GM12874 (cell line): Measurements from ENCODE around the gene PEX13.

Experiments used
- TF ChIP-seq, protein P1 (sequence below): IDR thresholded peaks from 2 replicates; pipeline ENCODE4 v1.5.1; 2011; ENCODE audit warnings: low read depth, mild to moderate bottlenecking, control low read depth, low read length, moderate library complexity; ENCODE audit not compliant: insufficient read depth

PEX13 gene

DNA sequence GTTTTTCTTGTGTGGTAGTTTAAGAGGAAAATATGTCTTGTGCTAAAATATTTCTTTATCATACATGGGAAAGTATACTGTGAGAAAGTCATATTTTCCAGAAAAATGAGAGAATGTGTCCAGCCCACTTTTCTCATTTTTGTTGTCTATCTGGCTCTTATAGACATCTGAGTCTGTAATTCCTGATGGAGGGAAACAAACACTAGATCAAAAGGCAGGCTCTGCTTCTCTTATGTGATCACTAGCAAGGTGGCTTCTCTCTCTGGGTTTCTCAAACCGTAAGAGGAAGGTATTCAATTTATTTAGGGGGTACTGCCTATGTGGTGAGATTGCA is 40.0 kb upstream of the PEX13 start:
- TF ChIP-seq, protein P1, sequence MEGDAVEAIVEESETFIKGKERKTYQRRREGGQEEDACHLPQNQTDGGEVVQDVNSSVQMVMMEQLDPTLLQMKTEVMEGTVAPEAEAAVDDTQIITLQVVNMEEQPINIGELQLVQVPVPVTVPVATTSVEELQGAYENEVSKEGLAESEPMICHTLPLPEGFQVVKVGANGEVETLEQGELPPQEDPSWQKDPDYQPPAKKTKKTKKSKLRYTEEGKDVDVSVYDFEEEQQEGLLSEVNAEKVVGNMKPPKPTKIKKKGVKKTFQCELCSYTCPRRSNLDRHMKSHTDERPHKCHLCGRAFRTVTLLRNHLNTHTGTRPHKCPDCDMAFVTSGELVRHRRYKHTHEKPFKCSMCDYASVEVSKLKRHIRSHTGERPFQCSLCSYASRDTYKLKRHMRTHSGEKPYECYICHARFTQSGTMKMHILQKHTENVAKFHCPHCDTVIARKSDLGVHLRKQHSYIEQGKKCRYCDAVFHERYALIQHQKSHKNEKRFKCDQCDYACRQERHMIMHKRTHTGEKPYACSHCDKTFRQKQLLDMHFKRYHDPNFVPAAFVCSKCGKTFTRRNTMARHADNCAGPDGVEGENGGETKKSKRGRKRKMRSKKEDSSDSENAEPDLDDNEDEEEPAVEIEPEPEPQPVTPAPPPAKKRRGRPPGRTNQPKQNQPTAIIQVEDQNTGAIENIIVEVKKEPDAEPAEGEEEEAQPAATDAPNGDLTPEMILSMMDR, result no peak

DNA sequence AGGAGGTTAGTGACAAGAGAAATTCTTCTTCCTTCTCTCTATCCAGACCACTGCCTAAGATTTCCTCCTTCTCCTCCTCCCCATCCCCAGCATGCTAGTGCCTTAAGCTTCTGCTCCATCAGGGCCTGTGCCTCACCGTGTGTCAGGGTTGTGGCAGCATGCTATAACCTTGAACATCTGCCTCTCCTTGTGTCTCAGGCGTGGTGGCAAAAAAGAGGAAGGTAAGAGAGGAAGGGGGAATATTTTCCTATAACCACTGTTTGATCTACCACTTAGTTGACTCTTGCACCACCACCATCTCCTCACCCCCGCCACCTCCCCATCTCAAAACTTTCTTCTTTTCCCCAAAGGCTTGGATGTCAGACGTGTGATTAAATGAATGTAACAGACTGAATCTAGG is 38.3 kb upstream of the PEX13 start:
- TF ChIP-seq, protein P1, result no peak

DNA sequence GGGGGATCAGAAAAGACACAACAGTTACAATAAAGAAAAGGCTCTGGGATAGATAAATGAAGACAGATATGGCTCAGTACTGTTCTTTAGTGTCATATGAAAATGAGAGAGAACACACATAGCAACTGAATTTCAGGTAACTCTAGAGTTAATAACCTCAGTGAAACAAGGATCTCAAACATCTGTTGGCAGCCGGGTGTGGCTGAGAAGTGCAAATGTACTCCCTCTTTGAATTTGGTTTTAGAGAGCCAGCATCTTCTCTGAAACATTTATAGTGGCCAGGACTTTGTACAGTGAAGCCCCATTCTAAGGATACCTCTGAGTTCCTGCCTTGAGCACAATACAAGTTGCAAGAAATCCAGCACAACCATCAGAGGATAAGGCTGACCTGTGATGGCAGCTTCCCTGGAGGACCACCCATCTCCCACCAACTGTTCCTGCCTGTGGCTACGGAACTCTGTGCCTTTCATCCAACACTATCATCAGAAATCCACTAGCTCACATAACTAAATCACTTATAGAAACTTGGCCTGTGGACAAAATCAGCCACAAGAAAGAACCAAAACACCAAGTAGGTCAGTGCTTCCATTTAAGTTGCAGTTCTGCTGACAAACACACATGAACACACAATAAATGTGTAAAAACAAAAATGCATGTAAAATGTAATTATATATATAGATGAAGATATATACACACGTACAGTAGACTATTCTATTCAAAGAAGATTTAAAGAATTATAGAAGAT is 37.3 kb upstream of the PEX13 start:
- TF ChIP-seq, protein P1, result no peak

DNA sequence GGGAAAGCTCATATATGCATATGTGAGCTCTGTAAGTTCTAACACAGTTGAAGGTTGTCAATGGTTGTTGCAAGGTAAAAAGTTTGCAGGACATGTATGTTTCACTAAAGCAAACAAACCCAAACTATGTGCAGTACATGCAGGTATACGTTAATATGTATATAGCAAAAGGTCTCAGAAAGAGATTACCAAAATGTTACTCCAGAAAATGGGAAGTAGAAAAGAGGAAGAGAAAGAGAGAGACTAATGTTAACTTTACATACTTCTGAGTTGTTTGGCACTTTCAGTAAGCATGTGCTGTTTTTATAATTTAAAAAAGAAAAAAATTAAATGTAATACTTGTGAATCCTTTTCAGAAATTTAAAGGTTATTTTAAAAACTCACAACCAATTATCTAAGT is 32.8 kb upstream of the PEX13 start:
- TF ChIP-seq, protein P1, result no peak

DNA sequence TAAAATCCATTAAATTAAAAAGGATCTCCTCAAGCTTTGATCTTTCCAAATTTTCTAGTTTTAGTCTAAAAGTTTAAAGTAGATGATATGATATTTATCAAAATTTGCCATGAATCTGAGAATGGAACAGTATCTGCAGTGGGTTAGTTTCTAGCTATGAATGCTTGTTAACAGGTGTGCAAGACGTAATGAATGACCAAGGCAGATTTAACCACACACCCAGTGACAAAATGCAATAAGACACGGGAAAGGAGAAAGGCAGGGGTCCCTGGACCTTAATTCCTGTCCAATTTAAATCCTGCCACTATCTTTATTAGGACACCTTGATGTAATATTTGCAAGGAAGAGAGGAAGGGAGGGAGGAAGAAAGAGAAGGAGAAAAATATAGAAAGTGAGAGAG is 30.5 kb upstream of the PEX13 start:
- TF ChIP-seq, protein P1, result no peak

DNA sequence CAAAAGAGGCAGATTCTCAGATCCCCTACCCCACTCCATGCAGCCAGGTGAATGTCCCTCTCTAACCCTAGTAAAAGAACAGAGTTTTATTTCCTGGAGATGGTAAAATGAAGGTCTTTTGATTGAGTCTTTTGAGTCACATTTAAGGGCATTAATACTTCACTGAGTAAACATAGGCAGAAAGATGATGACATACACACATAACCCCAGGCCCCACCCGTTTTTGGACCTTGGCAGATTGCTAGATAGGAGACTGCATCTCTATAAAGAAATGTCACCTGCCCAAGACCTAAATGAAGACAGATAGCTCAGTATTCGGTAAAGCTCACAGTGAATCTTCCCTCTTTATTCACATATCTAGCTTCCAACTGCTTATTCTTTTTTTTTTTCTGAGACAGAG is 28.3 kb upstream of the PEX13 start:
- TF ChIP-seq, protein P1, result no peak

DNA sequence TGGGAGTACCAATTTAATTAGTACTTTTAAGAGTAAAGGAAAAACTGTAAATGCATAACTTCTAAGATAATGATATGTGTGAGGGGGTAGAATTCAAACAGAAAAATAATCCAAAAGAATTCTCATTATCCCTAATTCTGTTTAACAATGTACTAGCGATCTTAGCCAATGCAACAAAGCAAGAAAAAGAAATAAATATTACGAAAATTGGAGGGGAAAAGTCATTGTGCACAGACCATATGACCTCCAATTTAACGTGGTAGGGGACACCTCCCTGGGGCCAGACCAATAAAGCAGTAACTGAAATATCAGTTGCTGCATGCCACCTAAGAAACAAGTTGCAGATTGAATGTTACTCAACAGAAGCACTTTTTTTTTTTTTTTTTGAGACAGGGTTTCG is 25.9 kb upstream of the PEX13 start:
- TF ChIP-seq, protein P1, result no peak

DNA sequence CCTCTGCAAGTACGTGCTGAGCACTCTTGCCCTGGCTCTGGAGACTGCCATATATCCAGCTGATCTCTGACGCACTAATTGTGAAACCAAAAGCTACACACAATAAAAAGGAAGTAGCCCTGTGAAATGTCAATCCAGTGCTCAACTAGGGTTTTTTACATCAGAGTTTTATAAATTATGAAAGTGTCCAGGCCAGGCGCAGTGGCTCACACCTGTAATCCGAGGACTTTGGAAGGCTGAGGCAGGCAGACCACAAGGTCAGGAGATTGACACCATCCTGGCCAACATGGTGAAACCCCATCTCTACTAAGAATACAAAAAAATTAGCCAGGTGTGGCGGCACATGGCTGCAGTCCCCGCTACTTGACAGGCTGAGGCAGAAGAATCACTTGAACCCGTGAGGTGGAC is 24.5 kb upstream of the PEX13 start:
- TF ChIP-seq, protein P1, result no peak
